CD4-positive, alpha-beta memory T cell (primary cell): ENCODE results near the gene PDE8A. TPM values are rescaled to one million over a fixed set of nuclear protein-coding genes. Genes with fewer than 3 reads are reported as not detected.
A peak's percentile ranks its signal among the peaks of the same experiment; 100 is the strongest.

Source experiments
- CTCF ChIA-PET: fragments of 350-600 bp; sonication (Branson Sonifier 250); formaldehyde crosslinking; loops from one replicate; lab custom pipeline; 2021; ENCODE audit warnings: inconsistent platforms; ENCODE audit not compliant: partially characterized antibody; lab: Charles Lee
- POLR2A ChIA-PET: fragments of 350-600 bp; sonication (Branson Sonifier 250); formaldehyde crosslinking; loops from one replicate; lab custom pipeline; 2021; ENCODE audit not compliant: partially characterized antibody; lab: Charles Lee
- DNase-seq, 5 donors: peaks; one replicate each; pipeline versions ENCODE4 v3.0.0 to v3.0.0-alpha.2; 2020 to 2022; ENCODE audit warnings: mixed read lengths in 1 of 5
- H3K27ac ChIP-seq: one replicate; pipeline ENCODE4 v1.7.0; 2013; ENCODE audit warnings: low read depth, low read length
- H3K27me3 ChIP-seq: 2 replicates; pipeline ENCODE4 v1.7.0; 2013; ENCODE audit warnings: mild to moderate bottlenecking, low read length, moderate library complexity; ENCODE audit not compliant: insufficient read depth
- H3K36me3 ChIP-seq: 2 replicates; pipeline ENCODE4 v1.7.0; 2013; ENCODE audit warnings: mild to moderate bottlenecking, low read length, moderate library complexity; ENCODE audit not compliant: insufficient read depth
- H3K4me1 ChIP-seq: 2 replicates; pipeline ENCODE4 v1.7.0; 2013; ENCODE audit warnings: mild to moderate bottlenecking, low read length, moderate library complexity; ENCODE audit not compliant: insufficient read depth
- H3K4me3 ChIP-seq, 2 donors: one replicate each; pipeline ENCODE4 v1.7.0; 2013; ENCODE audit warnings: low read length in 2 of 2, mild to moderate bottlenecking in 1 of 2
- H3K9me3 ChIP-seq, 2 donors: one replicate each; pipeline ENCODE4 v1.7.0; 2013; ENCODE audit warnings: low read length in 2 of 2, control low read depth in 1 of 2; ENCODE audit not compliant: control insufficient read depth in 1 of 2
- H3K27ac Mint-ChIP-seq, 7 donors: one replicate each; pipeline ENCODE4 v1.8.0; 2020 to 2021; ENCODE audit warnings: mixed read lengths in 7 of 7, mild to moderate bottlenecking in 6 of 7, inconsistent platforms in 3 of 7, moderate library complexity in 3 of 7
- H3K27me3 Mint-ChIP-seq, 2 donors: one replicate each; pipeline ENCODE4 v1.8.0; 2020 to 2021; ENCODE audit warnings: mixed read lengths in 2 of 2
- H3K36me3 Mint-ChIP-seq, 2 donors: one replicate each; pipeline ENCODE4 v1.8.0; 2020 to 2021; ENCODE audit warnings: mixed read lengths in 2 of 2, inconsistent platforms in 1 of 2, mild to moderate bottlenecking in 1 of 2
- H3K4me1 Mint-ChIP-seq, 4 donors: one replicate each; pipeline ENCODE4 v1.8.0; 2020 to 2021; ENCODE audit warnings: mixed read lengths in 4 of 4, mild to moderate bottlenecking in 1 of 4
- H3K4me3 Mint-ChIP-seq, 8 donors: one replicate each; pipeline ENCODE4 v1.8.0; 2020 to 2021; ENCODE audit warnings: mixed read lengths in 8 of 8, mild to moderate bottlenecking in 7 of 8, moderate library complexity in 6 of 8, inconsistent platforms in 3 of 8
- H3K9me3 Mint-ChIP-seq, 8 donors: one replicate each; pipeline ENCODE4 v1.8.0; 2020 to 2021; ENCODE audit warnings: mixed read lengths in 8 of 8, mild to moderate bottlenecking in 5 of 8, inconsistent platforms in 3 of 8, moderate library complexity in 1 of 8
- intact Hi-C: fragments of 100-400 bp; cut with micrococcal nuclease; formaldehyde crosslinking; loops from one replicate; pipeline ENCODE4 v1.15.1; 2023
- polyA plus RNA-seq, 2 donors: library from polyadenylated mRNA; unstranded; fragments of 300-500 nt; fragmentation: Illumina TruSeq; gene quantifications; one replicate each; pipeline ENCODE4 v1.2.3, GENCODE V29; 2021
- total RNA-seq, 2 experiments: library from RNA; stranded (reverse); gene quantifications; one replicate each; pipeline ENCODE4 v1.2.3, GENCODE V29; 2021

PDE8A gene
- total and polyA plus RNA-seq, 4 experiments from 2014 or later, result 1.9 to 41.3 (median 22.4) TPM

DNA sequence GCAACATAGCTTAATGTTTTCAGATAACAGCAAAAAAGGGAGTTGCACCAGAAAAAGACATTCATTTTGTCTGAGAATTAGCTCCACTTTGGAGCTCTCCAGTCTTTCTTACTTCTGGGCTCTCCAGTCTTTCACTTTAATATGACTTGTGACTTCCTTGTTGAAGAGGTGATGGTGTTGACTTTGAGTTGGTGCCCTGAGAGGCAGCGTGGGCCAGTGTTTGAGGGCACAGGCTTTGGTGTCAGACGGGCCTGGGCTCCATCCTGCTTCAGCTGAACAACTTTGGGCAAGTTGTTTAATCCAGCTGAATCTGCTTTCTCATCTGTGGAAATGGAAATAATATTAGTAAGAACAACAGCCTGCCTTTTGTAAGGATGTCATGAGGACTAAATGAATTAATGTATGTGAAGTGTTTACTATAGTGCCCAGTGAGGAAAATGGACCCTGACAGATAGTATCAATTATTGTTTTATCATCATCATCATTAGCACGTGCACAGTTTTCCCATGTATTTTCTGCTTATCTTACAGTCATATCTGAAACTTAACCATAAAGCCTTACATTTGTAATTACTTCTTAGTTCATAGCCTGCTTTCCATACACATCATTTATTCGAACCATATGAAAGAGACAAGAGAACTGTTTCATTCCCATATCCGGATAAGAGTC is 108.4 kb downstream of the PDE8A start:
- H3K9me3 ChIP-seq, result no peaks in the 10 kb centered on the region
- H3K4me3 Mint-ChIP-seq, result no peak overlapping the region
- intact Hi-C loops, result no loop called here
- peak overlapping the region in 1 of 7 donors; percentile 27 for H3K27ac Mint-ChIP-seq
- no peaks in the 10 kb centered on the region for H3K9me3 Mint-ChIP-seq
- H3K36me3 ChIP-seq, result peaks cover 8% of the 10 kb centered on the region
- H3K4me1 ChIP-seq, result no peaks in the 10 kb centered on the region
- H3K27me3 Mint-ChIP-seq, result no peaks in the 10 kb centered on the region
- no peak overlapping the region for H3K4me3 ChIP-seq
- no peaks in the 10 kb centered on the region for H3K4me1 Mint-ChIP-seq
- H3K27ac ChIP-seq, result no peak overlapping the region
- POLR2A ChIA-PET, result no interaction called here
- DNase-seq, result no peak
- H3K36me3 Mint-ChIP-seq, result peaks cover 58 to 67% of the 10 kb centered on the region in 2 donors
- CTCF ChIA-PET, result no interaction called here
- H3K27me3 ChIP-seq, result no peaks in the 10 kb centered on the region

DNA sequence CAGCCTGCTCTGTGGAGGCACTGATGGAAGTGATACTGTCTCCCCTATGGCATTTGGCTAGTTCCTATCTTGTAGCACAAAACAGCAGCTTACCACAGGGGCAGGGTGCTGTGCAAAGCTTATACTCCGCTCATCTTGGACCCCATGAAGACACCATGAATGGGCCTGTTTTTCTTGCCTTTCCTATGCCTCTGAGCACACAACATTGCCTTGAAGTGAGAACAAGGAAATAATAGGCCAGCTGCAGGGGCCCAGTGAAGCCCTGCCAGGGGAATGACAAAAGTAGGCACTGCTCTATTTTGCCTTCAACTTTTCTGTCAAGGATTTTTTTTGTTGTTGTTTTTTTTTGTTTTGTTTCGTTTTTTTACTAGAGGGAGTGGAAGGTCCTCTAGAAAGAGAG is 110.3 kb downstream of the PDE8A start:
- POLR2A ChIA-PET, result no interaction called here

DNA sequence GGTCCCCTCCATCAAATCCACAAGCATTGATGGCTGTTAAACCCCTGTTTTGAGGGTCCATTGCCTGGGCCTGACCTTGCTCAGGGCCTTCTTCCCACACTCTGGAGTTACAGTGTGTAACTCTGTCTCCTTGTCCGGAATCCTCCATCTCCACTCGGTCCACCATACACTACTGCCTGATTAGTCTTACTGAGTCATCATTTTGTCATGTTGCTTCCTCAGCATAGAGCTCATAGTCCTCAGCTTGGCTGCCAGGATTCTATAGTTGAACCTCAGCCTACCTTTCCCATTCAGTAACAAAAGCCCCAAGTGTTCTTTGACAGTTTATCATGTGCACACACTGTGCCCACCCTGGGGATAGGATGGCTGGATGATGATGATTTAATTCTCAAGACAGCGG is 113.0 kb downstream of the PDE8A start:
- no peak for DNase-seq
- Mint-ChIP-seq H3K4me1 (peaks cover 0 to 1% (median under 1%) of the 10 kb centered on the region in 4 donors), H3K27me3 (no peaks in the 10 kb centered on the region), H3K4me3 (no peak overlapping the region), H3K36me3 (peaks cover 63 to 68% of the 10 kb centered on the region in 2 donors), H3K27ac (peak overlapping the region in 1 of 7 donors; percentile 69), H3K9me3 (no peaks in the 10 kb centered on the region)
- Histone ChIP-seq H3K36me3 (peaks cover 12% of the 10 kb centered on the region), H3K9me3 (no peaks in the 10 kb centered on the region), H3K4me3 (no peak overlapping the region), H3K4me1 (no peaks in the 10 kb centered on the region), H3K27ac (no peak overlapping the region), H3K27me3 (no peaks in the 10 kb centered on the region)
- intact Hi-C loops, result no loop called here
- POLR2A ChIA-PET, result no interaction called here
- CTCF ChIA-PET, result no interaction called here

More for the DNA sequence above, 110.3 kb downstream of the PDE8A start:
- no peak for DNase-seq
- no peak overlapping the region for H3K4me3 Mint-ChIP-seq
- Histone ChIP-seq H3K27ac (no peak overlapping the region), H3K4me1 (no peaks in the 10 kb centered on the region), H3K36me3 (peaks cover 12% of the 10 kb centered on the region), H3K9me3 (no peaks in the 10 kb centered on the region), H3K4me3 (no peak overlapping the region), H3K27me3 (no peaks in the 10 kb centered on the region)
- CTCF ChIA-PET, result no interaction called here
- H3K4me1 Mint-ChIP-seq, result no peaks in the 10 kb centered on the region
- H3K27ac Mint-ChIP-seq, result peak overlapping the region in 1 of 7 donors; percentile 51
- H3K27me3 Mint-ChIP-seq, result no peaks in the 10 kb centered on the region
- H3K9me3 Mint-ChIP-seq, result no peaks in the 10 kb centered on the region
- H3K36me3 Mint-ChIP-seq, result peaks cover 61 to 65% of the 10 kb centered on the region in 2 donors
- intact Hi-C loops, result no loop called here

DNA sequence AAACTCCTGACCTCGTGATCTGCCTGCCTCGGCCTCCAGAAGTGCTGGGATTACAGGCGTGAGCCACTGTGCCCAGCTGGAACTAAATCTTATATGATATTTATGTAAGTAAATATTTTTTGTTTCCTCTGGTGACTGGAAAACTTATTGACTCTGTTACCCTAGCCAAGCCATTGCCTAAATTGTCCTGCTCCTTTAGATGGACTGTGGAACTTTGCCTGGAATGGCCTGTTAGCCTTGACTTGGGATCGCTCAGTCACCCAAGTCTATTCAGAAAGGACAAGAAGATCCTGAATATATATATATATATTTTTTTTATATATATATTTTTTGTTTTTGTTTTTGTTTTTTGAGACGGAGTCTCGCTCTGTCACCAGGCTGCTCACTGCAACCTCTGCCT is 113.9 kb downstream of the PDE8A start:
- Histone ChIP-seq H3K27me3 (no peaks in the 10 kb centered on the region), H3K4me3 (no peak overlapping the region), H3K36me3 (peaks cover 6% of the 10 kb centered on the region), H3K9me3 (no peaks in the 10 kb centered on the region), H3K27ac (no peak overlapping the region), H3K4me1 (peaks cover 6% of the 10 kb centered on the region)
- no peak overlapping the region for H3K27ac Mint-ChIP-seq
- no peaks in the 10 kb centered on the region for H3K9me3 Mint-ChIP-seq
- no peaks in the 10 kb centered on the region for H3K27me3 Mint-ChIP-seq
- no peak overlapping the region for H3K4me3 Mint-ChIP-seq
- intact Hi-C loops, result no loop called here
- ChIA-PET CTCF (interaction anchor here (1.1 kb wide), 1 partner anchor 9 kb away, joined by 3 read pairs; no protein-coding TSS in a partner anchor), POLR2A (no interaction called here)
- peaks cover 0 to 2% (median under 1%) of the 10 kb centered on the region in 4 donors for H3K4me1 Mint-ChIP-seq
- H3K36me3 Mint-ChIP-seq, result peaks cover 60 to 65% of the 10 kb centered on the region in 2 donors
- DNase-seq, result no peak

DNA sequence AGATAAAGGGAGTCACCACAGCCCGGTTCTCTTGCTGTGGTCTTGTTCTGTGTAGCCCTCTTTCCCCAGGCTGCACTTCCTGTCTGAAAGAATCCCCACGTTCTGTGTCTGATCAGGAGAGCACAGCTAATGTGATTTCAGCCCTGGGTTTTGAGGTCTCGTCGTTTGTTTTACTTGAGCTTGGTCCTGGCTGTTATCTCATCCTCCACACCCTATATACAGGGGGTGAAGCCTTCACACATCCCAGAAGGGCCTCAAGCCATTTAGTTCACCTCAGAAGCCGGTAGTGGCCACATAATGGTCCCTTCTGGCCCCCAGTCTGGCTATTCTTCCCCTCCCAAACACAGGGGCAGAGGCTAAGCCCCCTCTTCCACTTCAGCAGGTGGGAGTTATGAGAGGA is 115.6 kb downstream of the PDE8A start:
- no peak overlapping the region for H3K4me3 ChIP-seq
- Mint-ChIP-seq H3K4me3 (no peak overlapping the region), H3K36me3 (peaks cover 43 to 51% of the 10 kb centered on the region in 2 donors), H3K4me1 (peaks cover 0 to 2% (median under 1%) of the 10 kb centered on the region in 4 donors), H3K27ac (no peak overlapping the region), H3K9me3 (no peaks in the 10 kb centered on the region), H3K27me3 (no peaks in the 10 kb centered on the region)
- ChIA-PET CTCF (no interaction called here), POLR2A (no interaction called here)
- intact Hi-C loops, result no loop called here
- H3K27ac ChIP-seq, result no peak overlapping the region
- H3K9me3 ChIP-seq, result no peaks in the 10 kb centered on the region
- no peak for DNase-seq
- no peaks in the 10 kb centered on the region for H3K27me3 ChIP-seq
- H3K4me1 ChIP-seq, result peaks cover 6% of the 10 kb centered on the region
- peaks cover 6% of the 10 kb centered on the region for H3K36me3 ChIP-seq

DNA sequence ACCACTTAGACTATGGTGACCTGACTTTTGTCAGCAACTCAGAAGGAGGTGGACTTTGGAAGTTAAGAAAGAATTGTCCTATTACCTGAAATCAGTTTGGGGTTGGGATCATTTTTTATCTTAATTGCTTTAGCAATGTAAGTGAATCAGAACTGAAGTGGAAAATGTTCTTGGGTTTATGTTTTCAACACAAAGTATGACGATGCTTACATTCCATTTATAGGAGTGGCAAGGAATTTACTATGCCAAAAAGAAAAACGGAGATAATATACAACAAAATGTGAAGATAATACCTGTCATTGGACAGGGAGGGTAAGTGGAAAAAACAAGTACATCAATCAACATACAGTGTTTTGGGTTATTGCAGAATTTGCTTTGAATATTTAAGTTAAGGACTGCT is 116.1 kb downstream of the PDE8A start:
- no peak for DNase-seq
- CTCF ChIA-PET, result no interaction called here
- Mint-ChIP-seq H3K4me1 (peaks cover 0 to 2% (median under 1%) of the 10 kb centered on the region in 4 donors), H3K27ac (no peak overlapping the region), H3K9me3 (no peaks in the 10 kb centered on the region), H3K27me3 (no peaks in the 10 kb centered on the region), H3K36me3 (peaks cover 39 to 48% of the 10 kb centered on the region in 2 donors), H3K4me3 (no peak overlapping the region)
- H3K27ac ChIP-seq, result no peak overlapping the region
- no peaks in the 10 kb centered on the region for H3K27me3 ChIP-seq
- intact Hi-C loops, result no loop called here
- H3K9me3 ChIP-seq, result no peaks in the 10 kb centered on the region
- no peak overlapping the region for H3K4me3 ChIP-seq
- POLR2A ChIA-PET, result no interaction called here
- H3K36me3 ChIP-seq, result peaks cover 6% of the 10 kb centered on the region
- peaks cover 6% of the 10 kb centered on the region for H3K4me1 ChIP-seq

DNA sequence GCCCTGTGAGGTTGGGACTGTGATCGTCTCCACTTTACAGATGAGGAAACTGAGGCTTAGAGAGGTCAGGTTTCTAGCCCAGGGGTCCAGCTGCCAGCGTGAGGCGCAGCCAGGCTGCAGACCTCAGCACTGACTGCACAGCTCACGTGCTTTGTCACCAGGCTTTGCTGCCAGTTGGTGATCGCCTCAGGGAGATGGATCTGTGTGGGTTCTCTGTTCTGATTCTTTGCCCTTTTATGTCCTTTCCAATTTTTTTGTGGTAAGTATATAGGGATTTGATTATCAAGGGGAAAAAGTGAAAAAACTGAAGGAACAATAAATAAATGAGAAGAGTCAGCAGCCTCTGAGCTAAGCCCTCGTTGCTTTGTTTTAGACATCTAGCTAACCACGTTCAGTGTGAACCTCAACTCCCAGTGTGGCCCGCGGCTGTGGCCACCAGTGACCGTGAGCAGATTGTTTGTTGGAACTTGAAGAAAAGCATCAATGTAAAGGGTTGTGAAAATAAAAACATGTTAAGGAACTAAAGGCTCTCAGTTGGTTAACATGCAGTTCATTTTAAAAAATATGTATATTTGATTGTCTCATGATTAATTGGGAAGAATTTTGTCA is 117.6 kb downstream of the PDE8A start:
- Mint-ChIP-seq H3K9me3 (no peaks in the 10 kb centered on the region), H3K27ac (peak overlapping the region in 2 of 7 donors; percentile 3 to 29), H3K36me3 (peaks cover 26 to 38% of the 10 kb centered on the region in 2 donors), H3K4me3 (no peak overlapping the region), H3K27me3 (no peaks in the 10 kb centered on the region), H3K4me1 (peaks cover 0 to 5% (median 2%) of the 10 kb centered on the region in 4 donors)
- no peak overlapping the region for H3K4me3 ChIP-seq
- no peak for DNase-seq
- H3K4me1 ChIP-seq, result peaks cover 6% of the 10 kb centered on the region
- CTCF ChIA-PET, result no interaction called here
- POLR2A ChIA-PET, result no interaction called here
- H3K27me3 ChIP-seq, result no peaks in the 10 kb centered on the region
- no peaks in the 10 kb centered on the region for H3K9me3 ChIP-seq
- peaks cover 6% of the 10 kb centered on the region for H3K36me3 ChIP-seq
- H3K27ac ChIP-seq, result no peak overlapping the region
- intact Hi-C loops, result no loop called here
